ENCODE measurements around the gene STK10. TPM values are rescaled to one million over a fixed set of nuclear protein-coding genes. Genes with fewer than 3 reads are reported as not detected.

STK10 gene
- total RNA-seq, 3 donors from 2014 or later (not counting 1 experiment from before 2014, with no cell fraction given): 705 to 879 (median 783) TPM

GRCh38 chr5:172006321-172007174 lies 181.5 kb downstream of the STK10 start, which contains the start of gene FBXW11:
Gene FBXW11 (minus strand): TSS chr5:172006638. CDS start chr5:172006502, 136 bp downstream.
- Histone ChIP-seq H3K36me3 (ENCODE audit: control insufficient read depth, insufficient read depth, low read length) (no peaks in the 10 kb centered on the region), H3K4me1 (ENCODE audit: control insufficient read depth, insufficient read depth, low read length) (peaks cover 26% of the 10 kb centered on the region), H3K9me3 (ENCODE audit: control insufficient read depth, insufficient read depth, low read length) (no peaks in the 10 kb centered on the region), H3K27me3 (ENCODE audit: control insufficient read depth, insufficient read depth, low read length) (no peaks in the 10 kb centered on the region), H3K27ac (ENCODE audit: low read length) (peak within 1 kb of the TSS; percentile 98), H3K4me3 (ENCODE audit: low read length) (peak within 1 kb of the TSS; percentile 72)
- peak; percentile 90 to 98 for DNase-seq
- no peak for TF ChIP-seq CTCF (IDR thresholded peaks at IDR 0.05)
- H3K4me3 Mint-ChIP-seq: peak within 1 kb of the TSS; percentile 100
- peak; percentile 88 to 95 (median 89) for ATAC-seq
- H3K27me3 Mint-ChIP-seq (ENCODE audit: low read depth in 2 of 2): no peaks in the 10 kb centered on the region
- peaks cover 52 to 53% of the 10 kb centered on the region in 2 donors for H3K4me1 Mint-ChIP-seq
- no peaks in the 10 kb centered on the region for H3K36me3 Mint-ChIP-seq
- intact Hi-C loops (cut with micrococcal nuclease): loop anchor here (2.0 to 5.0 kb wide), 3 partner anchors 22 to 181 kb away; partner anchors contain the start of gene STK10
- under 1% methylated on average over 81 of the region's 81 CpGs for WGBS (ENCODE audit: insufficient coverage)
- H3K9me3 Mint-ChIP-seq: no peaks in the 10 kb centered on the region
- peak within 1 kb of the TSS; percentile 98 to 100 for H3K27ac Mint-ChIP-seq

- intact Hi-C loops (cut with micrococcal nuclease): loop anchor here (2.0 to 5.0 kb wide), 3 partner anchors 21 to 181 kb away; partner anchors contain the start of gene STK10
- H3K9me3 ChIP-seq (ENCODE audit: control insufficient read depth, insufficient read depth, low read length): no peaks in the 10 kb centered on the region
- ATAC-seq (no peak), DNase-seq (peak; percentile 25 to 45)
- H3K27ac Mint-ChIP-seq: peak overlapping the region; percentile 98 to 100
- H3K36me3 ChIP-seq (ENCODE audit: control insufficient read depth, insufficient read depth, low read length): no peaks in the 10 kb centered on the region
- H3K4me1 ChIP-seq (ENCODE audit: control insufficient read depth, insufficient read depth, low read length): peaks cover 26% of the 10 kb centered on the region
- H3K27me3 ChIP-seq (ENCODE audit: control insufficient read depth, insufficient read depth, low read length): no peaks in the 10 kb centered on the region
- H3K4me3 Mint-ChIP-seq: peak overlapping the region; percentile 100
- H3K9me3 Mint-ChIP-seq: no peaks in the 10 kb centered on the region
- H3K27me3 Mint-ChIP-seq (ENCODE audit: low read depth in 2 of 2): no peaks in the 10 kb centered on the region
- peaks cover 56 to 61% of the 10 kb centered on the region in 2 donors for H3K4me1 Mint-ChIP-seq
- no peak for TF ChIP-seq CTCF (IDR thresholded peaks at IDR 0.05)
- WGBS (ENCODE audit: insufficient coverage): under 1% methylated on average over 30 of the region's 34 CpGs
- peak overlapping the region; percentile 98 for H3K27ac ChIP-seq (ENCODE audit: low read length)
- H3K4me3 ChIP-seq (ENCODE audit: low read length): peak overlapping the region; percentile 72
- no peaks in the 10 kb centered on the region for H3K36me3 Mint-ChIP-seq
These were observed 182.2 kb downstream of the STK10 start for GRCh38 chr5:172005708-172006320.

GRCh38 chr5:172004824-172005237 lies 183.2 kb downstream of the STK10 start:
- H3K36me3 Mint-ChIP-seq: no peaks in the 10 kb centered on the region
- DNase-seq (peak in 1 of 2 donors; percentile 38), ATAC-seq (no peak)
- intact Hi-C loops (cut with micrococcal nuclease): loop anchor here (5.0 kb wide), 2 partner anchors 48 to 182 kb away; partner anchors contain the start of gene STK10
- H3K27ac ChIP-seq (ENCODE audit: low read length): peak overlapping the region; percentile 98
- H3K9me3 ChIP-seq (ENCODE audit: control insufficient read depth, insufficient read depth, low read length): no peaks in the 10 kb centered on the region
- 25% methylated on average over 3 of the region's 3 CpGs for WGBS (ENCODE audit: insufficient coverage)
- no peaks in the 10 kb centered on the region for H3K27me3 ChIP-seq (ENCODE audit: control insufficient read depth, insufficient read depth, low read length)
- peak overlapping the region; percentile 98 to 100 for H3K27ac Mint-ChIP-seq
- H3K4me1 ChIP-seq (ENCODE audit: control insufficient read depth, insufficient read depth, low read length): peaks cover 26% of the 10 kb centered on the region
- TF ChIP-seq CTCF (IDR thresholded peaks at IDR 0.05): no peak
- H3K27me3 Mint-ChIP-seq (ENCODE audit: low read depth in 2 of 2): no peaks in the 10 kb centered on the region
- H3K4me1 Mint-ChIP-seq: peaks cover 61 to 70% of the 10 kb centered on the region in 2 donors
- H3K4me3 Mint-ChIP-seq: peak overlapping the region; percentile 100
- no peaks in the 10 kb centered on the region for H3K36me3 ChIP-seq (ENCODE audit: control insufficient read depth, insufficient read depth, low read length)
- no peaks in the 10 kb centered on the region for H3K9me3 Mint-ChIP-seq
- H3K4me3 ChIP-seq (ENCODE audit: low read length): peak overlapping the region; percentile 72
